Measurements from ENCODE around the gene MEF2C.

MEF2C gene

DNA sequence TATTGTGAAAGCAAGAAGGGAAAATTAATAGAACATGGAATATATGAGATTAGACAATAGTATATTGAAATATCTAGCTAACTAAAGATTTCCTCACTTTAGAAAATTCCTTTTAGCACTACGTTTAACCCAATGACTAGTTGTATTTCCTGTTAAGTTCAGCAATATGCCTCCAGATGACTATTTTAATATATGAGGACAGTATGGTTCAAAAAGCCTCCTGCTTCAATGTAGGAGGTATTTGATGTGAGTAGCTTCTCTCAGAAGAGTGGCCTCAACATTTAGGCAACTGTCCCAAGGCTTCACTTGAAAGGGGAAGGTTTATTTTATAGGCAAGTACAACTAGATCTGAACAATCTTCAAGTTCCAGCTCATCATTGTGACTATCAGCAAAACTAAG, 2.0 kb upstream of the MEF2C start:
- DNase-seq (ENCODE audit: low spot score): no peak
- TF ChIP-seq, protein P1, sequence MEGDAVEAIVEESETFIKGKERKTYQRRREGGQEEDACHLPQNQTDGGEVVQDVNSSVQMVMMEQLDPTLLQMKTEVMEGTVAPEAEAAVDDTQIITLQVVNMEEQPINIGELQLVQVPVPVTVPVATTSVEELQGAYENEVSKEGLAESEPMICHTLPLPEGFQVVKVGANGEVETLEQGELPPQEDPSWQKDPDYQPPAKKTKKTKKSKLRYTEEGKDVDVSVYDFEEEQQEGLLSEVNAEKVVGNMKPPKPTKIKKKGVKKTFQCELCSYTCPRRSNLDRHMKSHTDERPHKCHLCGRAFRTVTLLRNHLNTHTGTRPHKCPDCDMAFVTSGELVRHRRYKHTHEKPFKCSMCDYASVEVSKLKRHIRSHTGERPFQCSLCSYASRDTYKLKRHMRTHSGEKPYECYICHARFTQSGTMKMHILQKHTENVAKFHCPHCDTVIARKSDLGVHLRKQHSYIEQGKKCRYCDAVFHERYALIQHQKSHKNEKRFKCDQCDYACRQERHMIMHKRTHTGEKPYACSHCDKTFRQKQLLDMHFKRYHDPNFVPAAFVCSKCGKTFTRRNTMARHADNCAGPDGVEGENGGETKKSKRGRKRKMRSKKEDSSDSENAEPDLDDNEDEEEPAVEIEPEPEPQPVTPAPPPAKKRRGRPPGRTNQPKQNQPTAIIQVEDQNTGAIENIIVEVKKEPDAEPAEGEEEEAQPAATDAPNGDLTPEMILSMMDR (IDR thresholded peaks at IDR 0.05; ENCODE audit: extremely low read depth, missing control alignments): no peak

DNA sequence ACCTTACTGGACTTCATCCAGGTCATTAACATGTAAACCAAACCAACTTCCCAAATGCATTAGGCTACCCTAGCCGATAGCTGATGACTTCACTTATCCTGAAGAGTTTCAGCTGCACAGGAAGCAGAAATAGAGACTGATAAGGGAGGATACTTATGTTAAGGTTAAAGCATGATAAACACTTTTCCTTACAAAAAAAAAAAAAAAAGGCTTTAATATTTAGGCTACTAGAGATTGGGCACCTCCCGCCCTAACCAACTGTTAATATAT, 1.6 kb upstream of the MEF2C start:
- TF ChIP-seq, protein P1 (IDR thresholded peaks at IDR 0.05; ENCODE audit: extremely low read depth, missing control alignments): no peak
- DNase-seq (ENCODE audit: low spot score): no peak

DNA sequence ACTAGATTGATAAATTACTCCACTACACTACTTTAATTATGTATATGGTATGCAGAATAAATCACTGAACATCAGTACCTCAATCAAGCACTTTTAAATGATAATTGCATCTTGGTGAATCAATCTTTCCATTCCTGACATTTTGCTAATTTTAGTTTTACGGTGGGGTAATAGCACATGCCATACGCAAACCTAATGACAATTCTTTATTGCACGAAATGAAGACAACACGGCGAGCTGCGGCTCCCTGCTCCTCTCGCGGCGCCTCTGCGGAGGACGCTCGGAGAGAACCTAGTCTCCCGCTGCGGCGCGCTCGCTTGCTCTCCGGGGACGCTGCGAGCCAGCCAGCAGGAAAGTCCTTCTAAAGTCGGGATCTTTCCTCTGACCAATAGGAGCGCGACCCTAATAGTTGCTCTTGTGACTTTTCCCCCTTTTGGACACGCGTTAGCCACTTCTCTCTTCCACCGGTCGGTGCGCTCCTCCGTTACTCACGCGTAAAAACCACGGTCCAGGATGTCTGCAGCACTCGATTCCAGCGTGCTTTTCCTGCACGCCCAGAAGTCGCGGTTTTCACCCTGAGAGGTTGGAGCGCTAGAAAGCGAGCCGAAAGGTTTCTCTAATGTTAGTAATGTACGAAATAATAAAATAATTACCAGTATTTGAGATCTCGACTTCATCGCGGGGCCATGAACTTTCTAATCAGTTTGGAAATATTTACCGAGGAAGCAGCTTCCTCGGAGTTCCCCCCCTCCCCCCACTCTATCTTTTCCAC, 1.0 kb upstream of the MEF2C start:
- TF ChIP-seq, protein P1 (IDR thresholded peaks at IDR 0.05; ENCODE audit: extremely low read depth, missing control alignments): no peak
- DNase-seq (ENCODE audit: low spot score): peak; percentile 51

DNA sequence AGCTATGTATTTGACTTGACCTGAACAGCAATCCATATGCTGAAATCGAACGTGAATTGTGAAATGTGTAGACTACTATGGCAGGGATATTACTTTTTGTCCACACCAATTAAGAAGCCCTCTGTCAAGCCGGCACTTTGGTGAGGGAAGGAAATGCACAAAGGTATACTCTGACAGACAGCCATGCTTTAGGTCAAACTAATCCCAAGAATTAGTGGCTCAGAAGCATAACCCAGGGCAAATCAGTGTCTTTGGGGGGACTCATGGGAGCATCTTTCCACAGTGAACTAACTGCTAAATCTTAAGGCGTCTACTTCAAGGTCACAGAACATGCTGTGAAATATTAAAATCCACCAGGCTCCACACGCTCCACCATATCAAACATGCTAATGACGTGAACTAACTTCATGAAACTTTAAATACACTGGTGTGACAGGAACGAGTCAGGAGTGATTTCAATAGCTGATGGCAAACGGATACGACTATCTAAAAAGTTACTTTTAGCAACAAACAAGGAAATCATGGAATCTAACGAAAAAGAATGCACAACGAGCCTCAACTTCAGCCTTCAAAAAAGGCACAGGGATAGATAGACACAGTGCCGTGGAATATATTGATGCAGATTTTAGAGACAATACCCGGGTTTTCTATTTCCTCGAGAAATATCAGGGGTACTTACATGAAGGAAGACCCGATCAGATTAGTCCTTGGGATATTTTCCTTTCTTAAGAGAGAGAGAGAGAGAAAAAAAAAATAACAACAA, 527 bp downstream of the MEF2C start:
- TF ChIP-seq, protein P1 (IDR thresholded peaks at IDR 0.05; ENCODE audit: extremely low read depth, missing control alignments): no peak
- no peak for DNase-seq (ENCODE audit: low spot score)

DNA sequence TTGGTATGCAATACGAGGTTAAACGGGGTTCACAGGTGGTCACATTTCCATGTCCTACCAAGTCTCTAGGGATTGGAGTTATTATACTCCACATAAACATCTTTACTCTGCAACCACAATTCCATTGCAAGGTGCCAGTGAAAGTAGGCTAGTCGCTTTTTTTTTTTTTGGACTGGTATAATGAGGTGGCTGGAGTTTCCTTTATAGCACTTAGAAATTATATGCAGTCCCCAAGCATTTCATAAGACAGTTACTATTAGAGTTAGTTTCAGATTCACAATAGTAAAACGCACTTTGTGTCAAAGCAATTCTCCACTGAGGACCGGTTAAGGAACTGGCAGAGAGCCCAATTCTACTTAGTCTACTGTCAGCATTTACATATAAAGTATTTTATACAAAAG, 1.4 kb downstream of the MEF2C start:
- TF ChIP-seq, protein P1 (IDR thresholded peaks at IDR 0.05; ENCODE audit: extremely low read depth, missing control alignments): no peak
- peak; percentile 25 for DNase-seq (ENCODE audit: low spot score)

DNA sequence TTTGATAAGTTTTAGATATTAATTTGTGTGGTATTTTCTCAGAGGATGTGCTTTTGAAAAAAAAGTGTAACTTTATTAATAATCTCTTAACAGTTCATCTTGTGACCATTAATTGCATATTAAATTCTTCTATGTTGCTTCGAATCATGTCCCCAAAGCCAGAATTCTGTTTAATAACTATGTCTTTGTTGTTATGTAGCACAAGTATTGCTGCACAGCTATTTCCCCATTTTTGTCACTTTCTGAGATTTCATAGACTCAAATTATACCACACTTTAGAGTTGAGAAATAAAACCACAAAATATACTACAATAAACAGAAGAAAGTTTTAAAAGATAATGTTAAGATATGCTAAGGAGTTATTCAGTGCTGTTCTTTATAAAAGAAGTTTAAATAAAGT, 2.8 kb downstream of the MEF2C start:
- TF ChIP-seq, protein P1 (IDR thresholded peaks at IDR 0.05; ENCODE audit: extremely low read depth, missing control alignments): no peak
- DNase-seq (ENCODE audit: low spot score): no peak

DNA sequence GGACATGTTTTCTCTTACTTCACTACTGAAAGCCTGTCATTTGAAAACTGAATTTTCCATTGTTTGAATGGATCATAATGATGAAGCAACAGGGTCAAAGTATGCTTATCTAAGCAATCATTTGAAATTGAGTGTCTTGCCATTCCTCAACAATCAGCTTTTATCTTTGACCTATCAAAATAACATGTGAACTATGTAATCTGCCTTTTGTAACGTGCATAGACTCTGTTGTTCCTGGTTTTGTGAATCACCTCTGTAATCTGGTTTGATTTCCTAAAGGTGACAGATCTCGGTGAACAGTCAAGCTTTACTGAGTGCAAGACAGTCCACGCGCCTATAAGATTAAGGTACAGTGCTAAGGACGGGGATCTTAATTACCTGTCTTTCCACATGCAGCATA, 3.3 kb downstream of the MEF2C start:
- TF ChIP-seq, protein P1 (IDR thresholded peaks at IDR 0.05; ENCODE audit: extremely low read depth, missing control alignments): no peak
- no peak for DNase-seq (ENCODE audit: low spot score)
